HG02571 (cell line): Measurements from ENCODE around the gene ZGLP1.
"Not testable (repeated sequence)": the region's sequence is repeated elsewhere in the genome, so short reads cannot be mapped to it uniquely, and the experiment has no call there.

Experiments used
- ATAC-seq: cut with Tn5 transposase; IDR thresholded peaks from one replicate; pipeline ENCODE4 v1.9.1; 2021; ENCODE audit warnings: mild to moderate bottlenecking, moderate library complexity; ENCODE audit not compliant: unreplicated experiment

Gene ZGLP1

DNA sequence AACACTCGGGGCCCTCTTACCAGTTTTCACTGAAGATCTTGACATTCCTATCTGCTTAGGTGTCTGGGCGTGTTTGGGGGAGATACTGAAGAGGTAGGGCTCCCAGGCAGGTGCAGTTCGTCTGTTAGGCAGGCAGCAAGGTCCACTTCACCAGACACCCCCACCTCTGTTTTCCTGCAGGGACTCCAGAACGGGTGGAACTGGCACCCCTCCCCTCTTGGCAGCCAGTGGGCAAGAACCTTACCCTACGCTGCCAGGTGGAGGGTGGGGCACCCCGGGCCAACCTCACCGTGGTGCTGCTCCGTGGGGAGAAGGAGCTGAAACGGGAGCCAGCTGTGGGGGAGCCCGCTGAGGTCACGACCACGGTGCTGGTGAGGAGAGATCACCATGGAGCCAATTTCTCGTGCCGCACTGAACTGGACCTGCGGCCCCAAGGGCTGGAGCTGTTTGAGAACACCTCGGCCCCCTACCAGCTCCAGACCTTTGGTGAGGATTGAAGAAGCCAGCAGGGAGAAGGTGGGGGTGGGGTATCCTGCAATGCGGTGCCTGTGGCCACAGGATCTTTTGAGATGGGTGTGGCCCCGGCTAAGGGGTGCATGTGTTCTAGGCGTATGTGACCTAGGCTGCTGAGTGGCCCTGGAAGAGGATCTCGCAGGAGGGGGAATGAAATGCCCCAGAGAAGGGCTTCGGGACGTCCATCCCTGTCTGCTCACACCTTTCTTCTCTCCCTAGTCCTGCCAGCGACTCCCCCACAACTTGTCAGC, 26.1 kb downstream of the ZGLP1 start:
- ATAC-seq, result no peak

DNA sequence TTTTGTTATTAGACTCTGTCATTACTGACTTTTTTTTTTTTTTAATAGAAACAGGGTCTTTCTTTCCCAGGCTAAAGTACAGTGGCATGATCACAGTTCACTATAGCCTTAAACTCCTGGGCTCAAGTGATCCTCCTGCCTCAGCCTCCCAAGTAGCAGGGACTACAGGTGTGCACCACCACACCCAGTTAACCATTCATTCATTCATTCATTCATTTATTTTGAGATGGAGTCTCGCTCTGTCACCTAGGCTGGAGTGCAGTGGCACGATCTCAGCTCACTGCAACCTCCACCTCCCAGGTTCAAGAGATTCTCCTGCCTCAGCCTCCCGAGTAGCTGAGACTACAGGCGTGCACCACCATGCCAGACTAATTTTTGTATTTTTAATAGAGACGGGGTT, 27.6 kb downstream of the ZGLP1 start:
- not testable (repeated sequence) for ATAC-seq

GRCh38 chr19:10279737-10280442, 29.7 kb downstream of the ZGLP1 start:
- no peak for ATAC-seq

- no peak for ATAC-seq
These were observed 30.7 kb downstream of the ZGLP1 start for GRCh38 chr19:10278935-10279334.

GRCh38 chr19:10277795-10278589, 31.6 kb downstream of the ZGLP1 start:
- no peak for ATAC-seq

DNA sequence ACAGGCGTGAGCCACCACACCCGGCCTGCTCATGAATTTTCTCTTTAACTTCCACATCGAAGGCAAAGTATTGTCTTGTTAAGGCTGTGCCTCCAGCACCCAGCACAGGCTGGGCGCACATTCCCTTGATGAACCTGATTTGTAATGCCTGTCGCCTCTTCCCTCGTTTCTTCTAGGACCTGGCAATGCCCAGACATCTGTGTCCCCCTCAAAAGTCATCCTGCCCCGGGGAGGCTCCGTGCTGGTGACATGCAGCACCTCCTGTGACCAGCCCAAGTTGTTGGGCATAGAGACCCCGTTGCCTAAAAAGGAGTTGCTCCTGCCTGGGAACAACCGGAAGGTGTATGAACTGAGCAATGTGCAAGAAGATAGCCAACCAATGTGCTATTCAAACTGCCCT, 35.0 kb downstream of the ZGLP1 start:
- no peak for ATAC-seq

DNA sequence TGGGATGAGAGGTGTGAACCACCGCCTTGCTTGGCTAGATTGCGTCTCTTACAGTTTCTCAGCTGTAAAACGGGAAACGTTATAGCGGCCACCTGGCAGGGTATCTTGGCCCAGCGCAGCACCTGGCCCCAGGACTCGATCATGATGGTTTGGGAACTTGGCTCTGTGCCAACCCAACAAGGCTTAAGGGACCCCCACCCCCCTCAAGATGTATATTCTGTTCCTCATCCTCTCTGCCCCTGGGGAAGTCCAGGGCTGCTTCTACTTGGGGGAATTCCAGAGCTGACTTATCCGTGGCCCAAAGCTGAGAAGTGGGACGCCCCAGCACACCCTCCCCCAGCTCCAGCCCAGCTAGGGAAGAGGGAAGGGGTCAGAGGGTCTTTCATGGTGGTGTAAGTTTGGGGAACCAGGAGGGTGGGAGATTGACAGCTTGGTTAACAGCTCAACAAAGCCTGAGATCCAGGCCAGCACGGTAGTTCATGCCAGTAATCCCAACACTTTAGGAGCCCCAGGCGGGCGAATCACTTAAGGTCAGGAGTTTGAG, 38.0 kb downstream of the ZGLP1 start:
- ATAC-seq, result peak; percentile 24

DNA sequence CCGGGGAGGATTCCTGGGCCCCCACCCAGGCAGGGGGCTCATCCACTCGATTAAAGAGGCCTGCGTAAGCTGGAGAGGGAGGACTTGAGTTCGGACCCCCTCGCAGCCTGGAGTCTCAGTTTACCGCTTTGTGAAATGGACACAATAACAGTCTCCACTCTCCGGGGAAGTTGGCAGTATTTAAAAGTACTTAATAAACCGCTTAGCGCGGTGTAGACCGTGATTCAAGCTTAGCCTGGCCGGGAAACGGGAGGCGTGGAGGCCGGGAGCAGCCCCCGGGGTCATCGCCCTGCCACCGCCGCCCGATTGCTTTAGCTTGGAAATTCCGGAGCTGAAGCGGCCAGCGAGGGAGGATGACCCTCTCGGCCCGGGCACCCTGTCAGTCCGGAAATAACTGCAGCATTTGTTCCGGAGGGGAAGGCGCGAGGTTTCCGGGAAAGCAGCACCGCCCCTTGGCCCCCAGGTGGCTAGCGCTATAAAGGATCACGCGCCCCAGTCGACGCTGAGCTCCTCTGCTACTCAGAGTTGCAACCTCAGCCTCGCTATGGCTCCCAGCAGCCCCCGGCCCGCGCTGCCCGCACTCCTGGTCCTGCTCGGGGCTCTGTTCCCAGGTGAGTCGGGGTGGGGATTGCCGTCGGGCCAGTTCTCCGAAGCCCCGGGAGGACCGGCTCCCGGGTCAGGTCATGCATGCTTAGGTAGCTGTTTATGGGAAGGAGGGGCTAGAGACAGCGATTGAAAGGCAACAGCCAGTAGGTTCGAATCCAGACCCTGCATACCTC, 38.8 kb downstream of the ZGLP1 start, which contains the start of gene ICAM1:
Gene ICAM1 (plus strand): TSS at position 505 of the 779 bp plus-strand sequence. CDS start 40 bp downstream, at position 545.
- ATAC-seq, result peak; percentile 42

DNA sequence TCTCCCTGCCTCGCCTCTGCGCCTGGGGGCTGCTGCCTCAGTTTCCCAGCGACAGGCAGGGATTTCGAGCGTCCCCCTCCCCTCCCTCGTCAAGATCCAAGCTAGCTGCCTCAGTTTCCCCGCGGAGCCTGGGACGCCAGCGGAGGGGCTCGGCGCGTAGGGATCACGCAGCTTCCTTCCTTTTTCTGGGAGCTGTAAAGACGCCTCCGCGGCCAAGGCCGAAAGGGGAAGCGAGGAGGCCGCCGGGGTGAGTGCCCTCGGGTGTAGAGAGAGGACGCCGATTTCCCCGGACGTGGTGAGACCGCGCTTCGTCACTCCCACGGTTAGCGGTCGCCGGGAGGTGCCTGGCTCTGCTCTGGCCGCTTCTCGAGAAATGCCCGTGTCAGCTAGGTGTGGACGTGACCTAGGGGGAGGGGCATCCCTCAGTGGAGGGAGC, 39.4 kb downstream of the ZGLP1 start:
- peak; percentile 26 for ATAC-seq

DNA sequence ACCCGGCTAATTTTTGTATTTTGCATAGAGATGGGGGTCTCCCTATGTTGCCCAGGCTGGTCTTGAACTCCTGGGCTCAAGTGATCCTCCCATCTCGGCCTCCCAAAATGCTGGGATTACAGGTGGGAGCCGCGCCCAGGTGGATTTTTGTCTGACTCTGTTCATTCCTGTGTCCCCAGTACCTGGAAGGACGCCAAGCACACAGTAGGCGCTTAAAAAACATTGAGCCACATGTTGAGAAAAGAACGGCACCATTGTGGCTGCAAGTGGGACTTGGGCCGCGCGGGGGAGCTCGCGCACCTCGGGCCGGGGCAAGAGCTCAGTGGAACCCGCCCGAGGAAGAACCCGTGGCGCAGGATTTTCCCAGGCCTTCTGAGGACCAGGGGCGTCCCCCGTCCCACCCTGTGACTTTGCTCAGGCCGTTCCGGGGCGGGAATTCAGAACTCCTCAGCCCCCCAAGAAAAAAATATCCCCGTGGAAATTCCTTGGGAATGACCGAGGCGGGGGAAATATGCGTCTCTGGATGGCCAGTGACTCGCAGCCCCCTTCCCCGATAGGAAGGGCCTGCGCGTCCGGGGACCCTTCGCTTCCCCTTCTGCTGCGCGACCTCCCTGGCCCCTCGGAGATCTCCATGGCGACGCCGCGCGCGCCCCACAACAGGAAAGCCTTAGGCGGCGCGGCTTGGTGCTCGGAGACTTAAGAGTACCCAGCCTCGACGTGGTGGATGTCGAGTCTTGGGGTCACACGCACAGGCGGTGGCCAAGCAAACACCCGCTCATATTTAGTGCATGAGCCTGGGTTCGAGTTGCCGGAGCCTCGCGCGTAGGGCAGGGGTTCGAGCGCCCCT, 40.1 kb downstream of the ZGLP1 start:
- no peak for ATAC-seq

DNA sequence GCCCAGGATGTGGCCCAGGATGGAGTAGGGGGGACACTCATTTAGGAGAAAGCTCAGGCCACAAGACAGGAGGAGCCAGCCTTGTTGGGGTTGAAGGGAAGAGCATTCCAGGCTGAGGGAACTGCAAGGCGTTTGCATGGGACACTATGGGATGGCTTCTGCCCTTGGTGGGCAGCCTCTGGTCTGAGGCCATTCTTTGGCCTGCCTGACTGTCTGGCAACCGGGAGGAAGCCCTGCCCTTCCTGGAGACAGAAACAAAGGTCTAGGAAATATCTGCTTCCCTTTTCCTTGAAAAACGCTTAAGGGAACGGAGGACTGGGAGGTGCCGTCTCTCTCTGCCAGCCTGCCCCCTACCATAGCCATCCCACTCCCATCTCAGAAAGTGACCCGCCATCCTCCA, 41.5 kb downstream of the ZGLP1 start:
- no peak for ATAC-seq

DNA sequence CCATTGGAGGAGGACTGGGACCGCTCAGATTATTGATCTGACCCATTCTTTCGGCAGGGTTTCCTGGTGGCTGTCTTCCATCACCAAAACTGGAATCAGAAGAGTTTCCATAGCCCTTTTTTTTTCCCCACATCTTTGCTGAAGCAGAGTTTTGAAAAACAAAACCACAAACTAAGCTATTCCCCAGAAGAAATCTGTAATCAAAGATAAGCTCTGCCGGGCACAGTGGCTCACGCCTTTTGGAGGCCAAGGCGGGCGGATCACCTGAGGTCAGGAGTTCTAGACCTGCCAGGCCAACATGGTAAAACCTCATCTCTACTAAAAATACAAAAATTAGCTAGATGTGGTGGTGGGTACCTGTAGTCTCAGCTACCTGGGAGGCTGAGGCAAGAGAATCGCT, 42.9 kb downstream of the ZGLP1 start:
- ATAC-seq, result no peak

DNA sequence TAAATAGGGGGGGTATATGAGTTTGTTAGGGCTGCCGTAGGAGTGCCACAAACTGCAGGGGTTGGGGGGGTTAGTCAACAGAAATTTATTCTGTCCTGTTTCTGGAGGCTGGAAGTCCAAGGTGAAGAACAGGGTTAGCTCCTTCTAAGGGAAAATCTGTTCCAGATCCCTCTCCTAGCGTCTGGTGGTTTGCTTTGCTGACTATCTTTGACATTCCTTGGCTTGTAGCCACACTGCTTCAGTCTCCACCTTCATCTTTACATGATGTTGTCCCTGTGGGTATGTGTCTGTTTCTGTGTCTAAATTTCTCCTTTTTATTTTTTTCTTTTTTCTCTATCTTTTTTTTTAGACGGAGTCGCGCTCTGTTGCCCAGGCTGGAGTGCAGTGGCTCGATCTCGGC, 46.8 kb downstream of the ZGLP1 start:
- no peak for ATAC-seq

DNA sequence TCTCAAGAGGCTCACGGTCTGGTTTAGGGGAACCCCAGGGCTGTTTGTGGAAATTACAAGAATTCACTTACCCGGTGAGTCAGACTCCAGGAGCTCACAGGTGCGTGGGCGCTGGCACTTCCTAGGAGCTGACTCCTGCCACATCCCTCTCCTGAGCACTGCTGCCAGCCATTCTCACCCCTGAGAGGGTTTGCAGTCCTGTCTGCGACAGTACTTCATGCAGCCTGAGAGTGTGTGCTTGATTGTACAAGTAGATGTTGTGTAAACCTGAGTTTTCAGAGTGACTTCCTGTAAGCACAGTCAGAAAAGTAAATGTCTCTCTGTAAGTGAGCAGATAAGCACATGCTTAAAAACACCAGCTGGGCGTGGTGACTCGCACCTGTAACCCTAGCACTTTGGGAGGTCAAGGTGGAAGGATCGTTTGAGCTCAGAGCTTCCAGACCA, 49.5 kb downstream of the ZGLP1 start:
- no peak for ATAC-seq

- ATAC-seq, result no peak
These were observed 50.3 kb downstream of the ZGLP1 start for GRCh38 chr19:10259162-10259905.

GRCh38 chr19:10258080-10258710, 51.4 kb downstream of the ZGLP1 start:
- no peak for ATAC-seq

DNA sequence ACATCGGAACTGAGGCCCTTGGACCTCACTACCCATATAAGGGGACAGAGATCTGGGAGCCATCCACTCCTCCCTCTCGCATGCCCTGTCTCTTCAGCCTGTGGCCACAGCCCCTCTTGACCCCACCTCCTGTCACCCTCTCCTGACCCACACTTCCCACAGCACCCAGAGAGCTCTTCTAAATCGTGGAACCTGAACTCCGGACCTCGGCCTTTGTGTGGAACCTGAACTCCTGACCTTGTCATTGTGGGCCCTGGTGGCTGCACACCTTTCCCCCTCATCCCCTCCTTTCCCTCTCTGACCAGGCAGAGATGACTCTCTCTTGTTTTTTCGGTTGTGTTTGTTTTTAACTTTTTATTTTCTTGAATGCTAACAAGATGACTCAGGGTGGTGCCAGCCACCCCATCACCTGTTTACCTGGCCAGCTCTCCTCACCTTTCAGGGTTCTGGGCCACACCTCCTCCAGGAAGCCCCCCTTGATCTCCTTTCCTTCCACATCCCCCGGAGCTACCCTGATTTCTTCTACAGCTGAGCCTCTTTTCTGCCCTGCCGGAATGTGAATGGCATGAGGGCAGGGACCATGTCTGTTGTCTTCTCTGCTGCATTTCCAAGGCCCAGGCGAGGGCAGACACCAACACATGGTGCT, 52.5 kb downstream of the ZGLP1 start:
- no peak for ATAC-seq

DNA sequence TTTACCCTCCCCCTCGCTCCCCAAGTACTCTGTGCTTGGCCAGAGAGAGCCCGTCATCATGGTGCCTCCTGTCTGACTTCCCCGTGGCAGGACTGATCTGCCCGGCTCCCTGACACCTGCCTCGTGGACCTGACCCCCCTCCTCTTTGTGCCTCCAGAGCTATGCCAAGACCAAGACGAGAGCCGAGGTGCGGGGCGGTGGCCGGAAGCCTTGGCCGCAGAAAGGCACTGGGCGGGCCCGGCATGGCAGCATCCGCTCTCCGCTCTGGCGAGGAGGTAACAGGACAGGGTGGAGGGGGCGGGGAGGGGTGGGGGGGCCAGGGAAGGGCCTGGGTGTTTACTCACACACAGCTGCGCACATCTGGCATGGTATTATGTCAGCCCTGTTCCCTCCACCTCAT, 53.1 kb downstream of the ZGLP1 start:
- no peak for ATAC-seq
